Tibial artery (tissue), 4 donors: ENCODE results near the gene LOXL1.

Source experiments
- DNase-seq, 2 donors: peaks; one replicate each; pipeline ENCODE4 v3.0.0-alpha.2; 2019
- H3K27ac ChIP-seq, 2 donors: fragments of 200-600 bp; sonication (generic) in 1 of 2; 1 replicate in 1 of 2; 2 replicates in 1 of 2; pipeline ENCODE4 v1.5.1; 2018 to 2019; ENCODE audit warnings: mild to moderate bottlenecking in 1 of 2
- H3K27me3 ChIP-seq, 2 donors: fragments of 200-600 bp; sonication (generic) in 1 of 2; one replicate each; pipeline versions ENCODE4 v1.5.1 to v1.6.0; 2016 to 2019
- H3K36me3 ChIP-seq, 3 donors: fragments of 200-600 bp; sonication (generic) in 2 of 3; one replicate each; pipeline ENCODE4 v1.5.1; 2016 to 2019; ENCODE audit warnings: mild to moderate bottlenecking in 2 of 3
- H3K4me1 ChIP-seq, 4 donors: fragments of 200-600 bp; sonication (generic) in 2 of 4; 1 replicate in 3 of 4; 2 replicates in 1 of 4; pipeline ENCODE4 v1.5.1; 2016 to 2019
- H3K4me3 ChIP-seq, 2 donors: fragments of 200-600 bp; sonication (generic) in 1 of 2; 1 replicate in 1 of 2; 2 replicates in 1 of 2; pipeline ENCODE4 v1.5.1; 2018 to 2019; ENCODE audit warnings: mild to moderate bottlenecking in 2 of 2
- H3K9me3 ChIP-seq, 3 donors: fragments of 200-600 bp; sonication (generic) in 1 of 3; one replicate each; pipeline ENCODE4 v1.5.1; 2016 to 2019
- CTCF ChIP-seq, 2 experiments: fragments of 200-600 bp in 1 of 2; fragments of 450-650 bp in 1 of 2; IDR thresholded peaks; one replicate each; pipeline ENCODE4 v1.5.1; 2017 to 2019; ENCODE audit warnings: antibody characterized with exemption in 2 of 2, mild to moderate bottlenecking in 1 of 2, moderate library complexity in 1 of 2
- intact Hi-C: fragments of 100-400 bp; cut with DNase I; formaldehyde crosslinking; loops from one replicate; pipeline ENCODE4 v1.15.0; 2023; ENCODE audit warnings: low total_unique reads

Gene LOXL1

GRCh38 chr15:73922186-73923151, 3.8 kb upstream of the LOXL1 start:
- no peaks in the 10 kb centered on the region for H3K27me3 ChIP-seq
- intact Hi-C loops = no loop called here
- H3K27ac ChIP-seq = peak overlapping the region; percentile 98 to 100
- H3K4me3 ChIP-seq = peak overlapping the region; percentile 41 to 43
- peaks cover 21 to 55% (median 47%) of the 10 kb centered on the region in 4 donors for H3K4me1 ChIP-seq
- peaks cover 0 to 8% (median 4%) of the 10 kb centered on the region in 3 donors for H3K36me3 ChIP-seq
- no peaks in the 10 kb centered on the region for H3K9me3 ChIP-seq
- peak; percentile 57 to 89 for DNase-seq
- no peak for TF ChIP-seq CTCF (IDR thresholded peaks at IDR 0.05)

GRCh38 chr15:73923156-73923487, 3.1 kb upstream of the LOXL1 start:
- no peak for TF ChIP-seq CTCF (IDR thresholded peaks at IDR 0.05)
- intact Hi-C loops = no loop called here
- Histone ChIP-seq H3K9me3 (no peaks in the 10 kb centered on the region), H3K4me3 (peak overlapping the region; percentile 41 to 43), H3K27me3 (no peaks in the 10 kb centered on the region), H3K27ac (peak overlapping the region; percentile 98 to 100), H3K4me1 (peaks cover 21 to 59% (median 50%) of the 10 kb centered on the region in 4 donors), H3K36me3 (peaks cover 0 to 8% (median 4%) of the 10 kb centered on the region in 3 donors)
- no peak for DNase-seq

- Histone ChIP-seq H3K27ac (peak overlapping the region; percentile 98 to 100), H3K4me1 (peaks cover 21 to 64% (median 53%) of the 10 kb centered on the region in 4 donors), H3K9me3 (no peaks in the 10 kb centered on the region), H3K4me3 (peak overlapping the region; percentile 8 to 87), H3K27me3 (no peaks in the 10 kb centered on the region), H3K36me3 (peaks cover 0 to 3% (median 2%) of the 10 kb centered on the region in 3 donors)
- intact Hi-C loops = no loop called here
- peak in 1 of 2 donors; percentile 68 for DNase-seq
- no peak for TF ChIP-seq CTCF (IDR thresholded peaks at IDR 0.05)
These were observed 2.6 kb upstream of the LOXL1 start for GRCh38 chr15:73923488-73924164.

GRCh38 chr15:73924171-73924921, 1.9 kb upstream of the LOXL1 start:
- Histone ChIP-seq H3K27me3 (no peaks in the 10 kb centered on the region), H3K36me3 (no peaks in the 10 kb centered on the region), H3K4me3 (peak overlapping the region; percentile 14 to 87), H3K9me3 (no peaks in the 10 kb centered on the region), H3K4me1 (peaks cover 24 to 71% (median 59%) of the 10 kb centered on the region in 4 donors), H3K27ac (peak overlapping the region; percentile 98 to 100)
- peak; percentile 47 to 87 for DNase-seq
- intact Hi-C loops = no loop called here
- TF ChIP-seq CTCF (IDR thresholded peaks at IDR 0.05) = no peak

GRCh38 chr15:73925848-73926218, 429 bp upstream of the LOXL1 start:
- no peak for TF ChIP-seq CTCF (IDR thresholded peaks at IDR 0.05)
- Histone ChIP-seq H3K9me3 (no peaks in the 10 kb centered on the region), H3K4me3 (peak overlapping the region; percentile 85 to 87), H3K36me3 (no peaks in the 10 kb centered on the region), H3K27me3 (no peaks in the 10 kb centered on the region), H3K27ac (peak overlapping the region; percentile 98 to 100), H3K4me1 (peaks cover 28 to 84% (median 74%) of the 10 kb centered on the region in 4 donors)
- intact Hi-C loops = no loop called here
- peak in 1 of 2 donors; percentile 61 for DNase-seq
